Measurements from ENCODE around the gene STEAP3.

Gene STEAP3

DNA sequence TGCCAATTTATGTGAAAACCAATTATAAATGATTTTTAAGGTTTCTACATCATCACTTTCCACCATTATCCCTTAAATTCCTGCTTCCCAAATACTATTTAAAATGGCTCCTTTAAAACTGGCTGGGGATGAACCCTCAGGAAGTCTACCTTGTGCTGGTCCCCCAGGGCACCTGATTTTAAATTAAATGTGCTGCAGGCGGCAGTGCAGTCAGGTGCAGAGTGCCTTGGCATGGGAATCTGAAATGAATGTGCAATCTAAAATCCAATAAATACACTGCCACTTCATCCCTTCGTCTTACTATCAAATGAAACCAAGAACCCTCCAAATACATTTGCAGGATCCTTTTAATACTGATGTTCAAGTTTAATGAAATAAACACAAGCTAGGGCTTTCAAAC is 81.2 kb downstream of the STEAP3 start:
- DNase-seq, result no peak

DNA sequence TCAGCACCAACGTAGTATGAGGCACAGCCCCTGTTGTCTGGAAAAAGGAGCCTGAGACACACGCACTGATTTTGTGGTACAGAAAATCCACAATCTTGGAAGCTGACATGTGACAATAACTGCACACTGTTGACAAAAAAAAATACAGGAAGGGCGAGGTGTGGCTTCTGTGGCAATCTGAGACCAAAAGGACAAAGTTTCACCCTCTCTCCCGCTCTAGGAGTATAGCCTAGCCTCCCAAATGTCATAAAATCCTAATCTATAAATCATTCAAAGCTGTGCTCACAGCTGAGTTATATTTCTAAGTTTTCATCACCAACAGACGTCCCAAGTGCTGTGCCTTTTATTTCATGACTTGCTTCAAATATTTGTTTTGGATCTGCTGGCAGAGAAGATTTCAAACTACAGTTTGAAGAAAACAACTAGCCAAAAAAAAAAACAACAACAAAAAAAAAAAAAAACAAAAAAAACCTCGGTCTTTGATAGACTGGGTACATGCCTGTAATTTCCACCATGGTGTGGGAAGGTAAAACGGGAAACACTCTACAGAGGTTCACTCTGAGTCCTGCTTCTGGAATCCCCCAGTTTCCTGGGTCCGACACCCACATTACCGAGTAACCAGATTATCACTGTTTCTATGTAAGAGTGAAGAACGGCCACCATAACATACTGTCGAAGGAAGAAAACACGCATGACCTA is 82.0 kb downstream of the STEAP3 start:
- peak in 1 of 2 experiments; percentile 4 for DNase-seq

DNA sequence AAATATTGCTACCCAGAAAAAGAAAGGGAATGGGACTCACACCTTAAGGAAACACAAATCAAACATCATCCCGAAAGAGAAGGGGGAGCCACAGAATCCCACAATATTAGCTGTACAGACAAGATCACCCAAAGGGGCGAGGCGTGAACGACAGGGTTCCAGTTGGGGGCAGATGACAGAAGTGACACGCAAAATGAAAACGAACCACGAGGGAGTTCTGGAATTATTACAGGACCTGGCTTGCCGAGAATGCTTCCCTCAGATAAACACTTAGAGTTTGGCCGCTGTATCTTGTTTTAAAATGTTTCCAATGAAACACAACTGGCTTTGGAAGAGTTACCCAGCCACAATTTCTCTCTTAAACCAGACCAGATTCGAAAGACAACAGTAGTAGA is 82.6 kb downstream of the STEAP3 start:
- no peak for DNase-seq

DNA sequence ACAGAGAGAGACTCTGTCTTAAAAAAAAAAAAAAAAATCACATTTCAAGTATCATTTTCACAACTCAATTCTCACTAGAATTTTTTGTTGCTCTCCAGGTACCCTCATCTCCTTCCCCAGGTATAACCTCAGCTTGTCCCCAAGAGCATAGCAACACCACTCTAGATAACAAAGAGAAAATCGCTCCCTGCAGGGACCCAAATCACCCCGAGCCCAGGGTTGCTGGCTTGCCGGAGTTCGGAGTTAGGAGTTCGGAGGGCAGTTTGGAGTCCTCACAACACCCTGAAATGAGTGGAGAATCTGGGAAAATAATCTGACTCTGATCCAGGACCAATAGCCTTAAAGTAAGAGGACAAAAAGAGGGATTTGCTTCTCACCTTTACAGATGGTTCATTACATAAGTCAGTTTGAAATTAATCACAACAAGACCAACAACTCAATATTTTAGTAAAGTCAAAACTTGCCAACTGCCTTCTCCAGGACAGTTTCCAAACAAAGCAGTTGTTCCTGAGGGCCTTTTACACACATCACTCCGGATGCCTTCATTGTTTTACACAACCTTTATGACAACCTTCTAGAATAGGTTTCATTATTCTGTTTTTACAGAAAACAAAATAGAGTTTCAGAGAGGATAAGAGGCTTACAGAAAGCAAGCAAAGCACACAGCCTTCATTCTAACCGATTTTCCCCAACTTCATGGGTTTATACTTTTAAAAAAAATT is 83.9 kb downstream of the STEAP3 start:
- no peak for DNase-seq

DNA sequence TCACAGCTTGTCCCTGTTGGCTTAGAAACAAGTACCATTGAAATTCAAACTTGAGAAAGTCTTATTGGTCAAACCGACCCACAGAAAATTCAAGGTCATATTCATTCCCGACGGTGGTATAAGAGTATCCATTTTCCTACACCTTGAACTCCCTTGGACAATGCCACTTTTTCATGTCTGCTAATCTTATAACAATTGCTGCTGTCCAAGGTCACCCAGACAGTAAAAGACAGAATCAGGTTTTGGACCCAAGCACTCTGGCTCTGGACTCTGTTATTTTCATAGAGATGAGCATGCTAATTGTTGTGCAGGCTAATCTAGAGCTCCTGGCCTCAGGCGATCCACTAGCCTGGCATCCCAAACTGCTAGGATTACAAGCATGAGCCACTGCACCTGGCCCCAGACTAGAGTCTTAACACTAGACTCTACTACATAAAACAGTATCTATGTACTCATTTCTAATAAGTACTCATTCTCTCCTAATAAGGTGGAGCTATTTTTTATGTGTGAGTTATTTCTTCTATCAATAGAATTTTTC is 85.2 kb downstream of the STEAP3 start:
- DNase-seq, result no peak

DNA sequence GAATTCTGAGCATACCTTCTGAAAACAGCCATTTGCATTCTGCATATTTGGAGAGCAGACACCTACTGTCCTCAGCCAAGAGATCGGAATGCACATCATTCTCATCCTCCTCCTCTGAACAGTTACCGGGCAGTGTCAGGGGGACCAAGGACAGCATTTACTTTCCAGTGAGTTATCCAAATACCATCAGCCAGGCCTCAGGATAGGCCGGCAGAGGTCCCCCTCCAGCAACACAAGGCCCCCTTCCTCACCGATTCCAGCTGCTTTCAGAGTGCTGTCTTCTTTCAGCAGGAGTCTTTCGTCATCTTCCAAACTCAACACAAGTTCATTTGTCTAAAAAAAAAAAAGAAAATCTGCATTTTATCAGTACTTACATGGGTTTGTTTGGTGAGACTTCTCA is 87.7 kb downstream of the STEAP3 start:
- no peak for DNase-seq

DNA sequence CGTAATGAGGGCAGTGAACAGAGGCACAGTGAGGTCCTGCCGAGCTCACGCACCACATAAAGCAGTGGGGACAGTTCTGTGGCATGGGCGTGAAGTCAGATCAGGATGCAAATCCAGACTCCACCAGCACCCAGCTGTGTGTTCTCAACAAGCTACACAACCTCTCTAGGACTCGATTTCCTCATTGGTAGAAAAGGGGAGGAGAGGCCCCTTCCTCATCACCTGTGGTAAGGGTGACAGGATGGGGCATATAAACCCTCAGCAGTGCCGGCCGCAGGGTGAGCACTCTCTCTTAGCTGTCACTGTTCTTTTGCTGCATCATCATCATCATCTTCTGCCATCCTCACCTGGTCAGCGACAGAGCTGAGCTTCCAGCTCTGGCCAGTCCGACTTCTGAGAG is 88.2 kb downstream of the STEAP3 start:
- DNase-seq, result no peak

All from NCI-H446 (cell line).